ENCODE results near the gene AGAP1. TPM values are rescaled to one million over a fixed set of nuclear protein-coding genes. Genes with fewer than 3 reads are reported as not detected.

The AGAP1 gene
- total and polyA plus RNA-seq, 7 donors, result 4.2 to 21.6 (median 16.6) TPM

- Histone ChIP-seq H3K4me1 (peaks cover 13% of the 10 kb centered on the region), H3K36me3 (ENCODE audit: insufficient read depth in 1 of 2, low read depth in 1 of 2) (no peaks in the 10 kb centered on the region), H3K9me3 (no peaks in the 10 kb centered on the region), H3K4me3 (no peak overlapping the region), H3K27me3 (ENCODE audit: insufficient read depth in 3 of 3, low read length in 2 of 3) (peaks cover 0 to 70% (median 37%) of the 10 kb centered on the region in 3 donors), H3K27ac (no peak overlapping the region)
- 77 to 86% (median 81%) methylated on average over 14 to 15 of the region's 15 CpGs for WGBS, 3 donors
- TF ChIP-seq, protein P1, sequence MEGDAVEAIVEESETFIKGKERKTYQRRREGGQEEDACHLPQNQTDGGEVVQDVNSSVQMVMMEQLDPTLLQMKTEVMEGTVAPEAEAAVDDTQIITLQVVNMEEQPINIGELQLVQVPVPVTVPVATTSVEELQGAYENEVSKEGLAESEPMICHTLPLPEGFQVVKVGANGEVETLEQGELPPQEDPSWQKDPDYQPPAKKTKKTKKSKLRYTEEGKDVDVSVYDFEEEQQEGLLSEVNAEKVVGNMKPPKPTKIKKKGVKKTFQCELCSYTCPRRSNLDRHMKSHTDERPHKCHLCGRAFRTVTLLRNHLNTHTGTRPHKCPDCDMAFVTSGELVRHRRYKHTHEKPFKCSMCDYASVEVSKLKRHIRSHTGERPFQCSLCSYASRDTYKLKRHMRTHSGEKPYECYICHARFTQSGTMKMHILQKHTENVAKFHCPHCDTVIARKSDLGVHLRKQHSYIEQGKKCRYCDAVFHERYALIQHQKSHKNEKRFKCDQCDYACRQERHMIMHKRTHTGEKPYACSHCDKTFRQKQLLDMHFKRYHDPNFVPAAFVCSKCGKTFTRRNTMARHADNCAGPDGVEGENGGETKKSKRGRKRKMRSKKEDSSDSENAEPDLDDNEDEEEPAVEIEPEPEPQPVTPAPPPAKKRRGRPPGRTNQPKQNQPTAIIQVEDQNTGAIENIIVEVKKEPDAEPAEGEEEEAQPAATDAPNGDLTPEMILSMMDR (IDR thresholded peaks at IDR 0.05), result no peak
- ATAC-seq (no peak), DNase-seq (no peak)
- intact Hi-C loops (cut with DNase I), result no loop called here
Measured at GRCh38 chr2:236161082-236161462, 667.2 kb downstream of the AGAP1 start.

- Histone ChIP-seq H3K27ac (no peak overlapping the region), H3K4me1 (peaks cover 13% of the 10 kb centered on the region), H3K36me3 (ENCODE audit: insufficient read depth in 1 of 2, low read depth in 1 of 2) (no peaks in the 10 kb centered on the region), H3K27me3 (ENCODE audit: insufficient read depth in 3 of 3, low read length in 2 of 3) (peaks cover 0 to 73% (median 40%) of the 10 kb centered on the region in 3 donors), H3K4me3 (no peak overlapping the region), H3K9me3 (no peaks in the 10 kb centered on the region)
- ATAC-seq, result no peak
- intact Hi-C loops (cut with DNase I), result no loop called here
- no peak for DNase-seq
- WGBS, 3 donors, result 83 to 95% (median 86%) methylated on average over 12 of the region's 12 CpGs
- TF ChIP-seq, protein P1 (IDR thresholded peaks at IDR 0.05), result no peak
Measured at GRCh38 chr2:236161531-236161930, 667.7 kb downstream of the AGAP1 start.

DNA sequence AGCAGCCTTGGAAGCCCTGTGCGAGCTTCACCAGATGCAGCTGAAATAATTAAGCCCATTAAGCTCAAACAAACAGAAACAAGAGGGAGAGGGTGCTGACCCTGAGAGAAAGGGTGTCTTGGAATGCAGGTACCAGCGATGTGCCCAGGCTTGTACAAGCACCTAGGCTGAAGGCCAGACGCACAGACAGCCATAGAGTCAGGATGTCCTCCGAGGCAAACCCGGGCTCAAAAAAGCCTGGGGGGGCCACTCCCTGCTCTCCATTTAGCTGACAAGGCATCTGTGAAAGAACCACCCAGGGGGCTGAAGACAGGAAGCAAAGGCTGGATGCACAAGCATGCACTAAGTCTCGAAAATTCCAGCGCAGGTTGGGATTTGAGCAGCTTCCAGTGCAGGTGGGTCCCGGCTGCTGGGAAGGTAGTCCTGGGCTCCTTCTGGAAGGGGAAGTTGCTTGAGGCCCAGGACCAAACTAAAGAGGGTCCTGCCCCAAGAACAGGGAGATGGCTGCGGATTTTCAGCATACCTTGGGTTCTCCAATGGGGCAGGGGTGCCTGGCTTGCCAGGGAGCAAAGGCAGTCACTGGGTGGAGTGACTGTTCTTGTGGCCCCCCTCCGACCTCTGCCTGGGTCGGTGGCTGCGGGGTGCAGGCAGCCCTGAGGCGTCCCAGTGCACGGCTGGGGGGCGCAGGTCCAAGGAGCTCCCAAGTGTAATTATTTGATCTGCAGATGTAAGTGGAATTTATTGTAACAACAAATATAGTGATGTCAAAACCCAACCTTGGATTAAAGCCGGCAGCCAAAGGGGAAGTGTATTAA lies 668.4 kb downstream of the AGAP1 start:
- ATAC-seq, result no peak
- TF ChIP-seq, protein P1 (IDR thresholded peaks at IDR 0.05), result no peak
- intact Hi-C loops (cut with DNase I), result no loop called here
- Histone ChIP-seq H3K27me3 (ENCODE audit: insufficient read depth in 3 of 3, low read length in 2 of 3) (peaks cover 0 to 75% (median 47%) of the 10 kb centered on the region in 3 donors), H3K9me3 (no peaks in the 10 kb centered on the region), H3K27ac (no peak overlapping the region), H3K4me3 (no peak overlapping the region), H3K36me3 (ENCODE audit: insufficient read depth in 1 of 2, low read depth in 1 of 2) (no peaks in the 10 kb centered on the region), H3K4me1 (peaks cover 17% of the 10 kb centered on the region)
- WGBS, 3 donors, result 65 to 75% (median 73%) methylated on average over 16 of the region's 16 CpGs
- DNase-seq, result no peak

GRCh38 chr2:236162882-236163470 lies 669.1 kb downstream of the AGAP1 start:
- intact Hi-C loops (cut with DNase I), result no loop called here
- no peak overlapping the region for H3K27ac ChIP-seq
- DNase-seq (no peak), ATAC-seq (no peak)
- WGBS, 3 donors, result 52 to 62% (median 57%) methylated on average over 30 to 33 of the region's 33 CpGs
- TF ChIP-seq, protein P1 (IDR thresholded peaks at IDR 0.05), result no peak
- no peaks in the 10 kb centered on the region for H3K36me3 ChIP-seq (ENCODE audit: insufficient read depth in 1 of 2, low read depth in 1 of 2)
- no peak overlapping the region for H3K4me3 ChIP-seq
- no peaks in the 10 kb centered on the region for H3K9me3 ChIP-seq
- H3K4me1 ChIP-seq, result peaks cover 20% of the 10 kb centered on the region
- H3K27me3 ChIP-seq (ENCODE audit: insufficient read depth in 3 of 3, low read length in 2 of 3), result peaks cover 0 to 82% (median 51%) of the 10 kb centered on the region in 3 donors
